ENCODE measurements around the gene SOCS6. TPM values are rescaled to one million over a fixed set of nuclear protein-coding genes. Genes with fewer than 3 reads are reported as not detected.

Gene SOCS6
- total and polyA plus RNA-seq, 2 donors (not counting 1 experiment from before 2014, with no cell fraction given): 0.25 to 0.99 TPM

GRCh38 chr18:70310560-70311320 is 21.9 kb downstream of the SOCS6 start:
- no peaks in the 10 kb centered on the region for H3K4me1 Mint-ChIP-seq
- H3K27me3 Mint-ChIP-seq: no peaks in the 10 kb centered on the region
- no peaks in the 10 kb centered on the region for H3K36me3 ChIP-seq (replicated peaks in 1 of 2; ENCODE audit: control extremely low read depth in 1 of 2, control insufficient read depth in 1 of 2, extremely low read depth in 1 of 2, insufficient read depth in 2 of 2, low read length in 1 of 2)
- ChIA-PET CTCF (no interaction called here), POLR2A (no interaction called here)
- H3K27me3 ChIP-seq (replicated peaks in 1 of 4; ENCODE audit: control extremely low read depth in 1 of 4, control insufficient read depth in 3 of 4, insufficient read depth in 4 of 4, low read length in 3 of 4): no peaks in the 10 kb centered on the region
- H3K4me3 Mint-ChIP-seq: no peak overlapping the region
- no peak overlapping the region for H3K27ac ChIP-seq (ENCODE audit: low read length in 2 of 2)
- TF ChIP-seq EZH2 (IDR thresholded peaks at IDR 0.05; ENCODE audit: borderline replicate concordance, insufficient read depth, low read depth, low read length, poor library complexity, severe bottlenecking) (no peak), CTCF (IDR thresholded peaks at IDR 0.05) (no peak)
- H4K20me1 ChIP-seq (ENCODE audit: control insufficient read depth, insufficient read depth, low read length, poor library complexity, severe bottlenecking): no peaks in the 10 kb centered on the region
- H3K9me3 ChIP-seq (ENCODE audit: control extremely low read depth in 1 of 3, control insufficient read depth in 2 of 3, insufficient read depth in 1 of 3, low read length in 2 of 3): peaks cover 0 to 3% (median 0%) of the 10 kb centered on the region in 3 donors
- WGBS (ENCODE audit: insufficient coverage): 100% methylated on average over 3 of the region's 6 CpGs
- intact Hi-C loops (cut with micrococcal nuclease): no loop called here
- peaks cover 3% of the 10 kb centered on the region for H3K9me3 Mint-ChIP-seq (ENCODE audit: insufficient read depth)
- H3K4me3 ChIP-seq (ENCODE audit: control extremely low read depth in 1 of 5, extremely low read depth in 1 of 5, insufficient read depth in 1 of 5, low read depth in 2 of 5, low read length in 4 of 5): no peak overlapping the region
- DNase-seq: no peak
- H3K9ac ChIP-seq (ENCODE audit: low read length): no peak overlapping the region
- ATAC-seq (ENCODE audit: low read depth): no peak
- no peak overlapping the region for H2AFZ ChIP-seq (ENCODE audit: insufficient read depth, low read depth, low read length, poor library complexity, severe bottlenecking)
- H3K79me2 ChIP-seq (ENCODE audit: control insufficient read depth, insufficient read depth, low read length): no peaks in the 10 kb centered on the region
- no peak overlapping the region for H3K4me2 ChIP-seq (replicated peaks; ENCODE audit: low read depth, low read length, poor library complexity, severe bottlenecking)
- no peak overlapping the region for H3K27ac Mint-ChIP-seq
- H3K4me1 ChIP-seq (ENCODE audit: control insufficient read depth in 2 of 2, insufficient read depth in 2 of 2, low read length in 2 of 2): no peaks in the 10 kb centered on the region

GRCh38 chr18:70311726-70312125 is 22.9 kb downstream of the SOCS6 start:
- no peak overlapping the region for H2AFZ ChIP-seq (ENCODE audit: insufficient read depth, low read depth, low read length, poor library complexity, severe bottlenecking)
- H3K36me3 ChIP-seq (replicated peaks in 1 of 2; ENCODE audit: control extremely low read depth in 1 of 2, control insufficient read depth in 1 of 2, extremely low read depth in 1 of 2, insufficient read depth in 2 of 2, low read length in 1 of 2): no peaks in the 10 kb centered on the region
- no peaks in the 10 kb centered on the region for H3K4me1 Mint-ChIP-seq
- TF ChIP-seq EZH2 (IDR thresholded peaks at IDR 0.05; ENCODE audit: borderline replicate concordance, insufficient read depth, low read depth, low read length, poor library complexity, severe bottlenecking): no peak
- no peak for TF ChIP-seq CTCF (IDR thresholded peaks at IDR 0.05)
- H3K9ac ChIP-seq (ENCODE audit: low read length): no peak overlapping the region
- ChIA-PET CTCF (no interaction called here), POLR2A (no interaction called here)
- no peaks in the 10 kb centered on the region for H4K20me1 ChIP-seq (ENCODE audit: control insufficient read depth, insufficient read depth, low read length, poor library complexity, severe bottlenecking)
- H3K27me3 Mint-ChIP-seq: no peaks in the 10 kb centered on the region
- peaks cover 3% of the 10 kb centered on the region for H3K9me3 Mint-ChIP-seq (ENCODE audit: insufficient read depth)
- ATAC-seq (ENCODE audit: low read depth) (no peak), DNase-seq (no peak)
- no peak overlapping the region for H3K27ac Mint-ChIP-seq
- WGBS (ENCODE audit: insufficient coverage): no CpG with 5 or more reads among the region's 2 CpGs
- no peaks in the 10 kb centered on the region for H3K79me2 ChIP-seq (ENCODE audit: control insufficient read depth, insufficient read depth, low read length)
- no peak overlapping the region for H3K4me3 ChIP-seq (ENCODE audit: control extremely low read depth in 1 of 5, extremely low read depth in 1 of 5, insufficient read depth in 1 of 5, low read depth in 2 of 5, low read length in 4 of 5)
- intact Hi-C loops (cut with micrococcal nuclease): no loop called here
- no peak overlapping the region for H3K4me2 ChIP-seq (replicated peaks; ENCODE audit: low read depth, low read length, poor library complexity, severe bottlenecking)
- H3K27ac ChIP-seq (ENCODE audit: low read length in 2 of 2): no peak overlapping the region
- no peaks in the 10 kb centered on the region for H3K4me1 ChIP-seq (ENCODE audit: control insufficient read depth in 2 of 2, insufficient read depth in 2 of 2, low read length in 2 of 2)
- H3K9me3 ChIP-seq (ENCODE audit: control extremely low read depth in 1 of 3, control insufficient read depth in 2 of 3, insufficient read depth in 1 of 3, low read length in 2 of 3): peaks cover 0 to 3% (median 0%) of the 10 kb centered on the region in 3 donors
- H3K4me3 Mint-ChIP-seq: no peak overlapping the region
- H3K27me3 ChIP-seq (replicated peaks in 1 of 4; ENCODE audit: control extremely low read depth in 1 of 4, control insufficient read depth in 3 of 4, insufficient read depth in 4 of 4, low read length in 3 of 4): no peaks in the 10 kb centered on the region

Measured in B cell (primary cell).